HEK293 (cell line): Measurements from ENCODE around the gene GMDS.

Experiments used
- CTCF ChIA-PET: fragments of 350-600 bp; formaldehyde crosslinking; extraction: SDS; loops from one replicate; lab custom pipeline; 2021; ENCODE audit warnings: antibody characterized with exemption; lab: Yijun Ruan, JAX
- POLR2A ChIA-PET: fragments of 300-600 bp; formaldehyde crosslinking; extraction: SDS; loops from one replicate; lab custom pipeline; 2020; ENCODE audit warnings: antibody characterized with exemption, inconsistent platforms; lab: Yijun Ruan, JAX
- H3K27ac ChIP-seq: fragments of 200-500 bp; sonication (Bioruptor generic); 2 replicates; pipeline ENCODE4 v1.5.1; 2014; ENCODE audit warnings: low read depth, low read length, control low read depth, inconsistent platforms; ENCODE audit errors: extremely low read depth
- H3K36me3 ChIP-seq, 2 experiments: fragments of 200-500 bp in 1 of 2; sonication (Bioruptor generic) in 1 of 2; 1 replicate in 1 of 2; 2 replicates in 1 of 2; pipeline ENCODE4 v1.5.1; 2014 to 2017; ENCODE audit warnings: inconsistent platforms in 2 of 2, low read length in 2 of 2; ENCODE audit not compliant: control insufficient read depth in 2 of 2, insufficient read depth in 1 of 2
- H3K4me1 ChIP-seq: fragments of 200-500 bp; sonication (Bioruptor generic); 2 replicates; pipeline ENCODE4 v1.5.1; 2014; ENCODE audit warnings: mild to moderate bottlenecking, low read length, inconsistent platforms; ENCODE audit not compliant: control insufficient read depth, insufficient read depth
- H3K4me3 ChIP-seq: 2 replicates; pipeline ENCODE4 v1.5.1; 2011; ENCODE audit warnings: low read depth, mild to moderate bottlenecking, control low read depth, low read length, moderate library complexity
- H3K9me3 ChIP-seq: fragments of 200-500 bp; sonication (Bioruptor generic); 2 replicates; pipeline ENCODE4 v1.5.1; 2014; ENCODE audit warnings: low read depth, low read length, inconsistent platforms; ENCODE audit not compliant: control insufficient read depth, insufficient read depth
- BCL11A ChIP-seq: fragments of 450-650 bp; formaldehyde crosslinking; IDR thresholded peaks from 2 replicates; pipeline ENCODE4 v1.5.1; 2016; ENCODE audit warnings: low read depth, missing biosample characterization, missing genetic modification characterization
- FEZF1 ChIP-seq: fragments of 450-650 bp; formaldehyde crosslinking; IDR thresholded peaks from 2 replicates; pipeline ENCODE4 v1.5.1; 2016; ENCODE audit warnings: missing biosample characterization, missing genetic modification characterization
- GLI4 ChIP-seq: fragments of 450-650 bp; formaldehyde crosslinking; IDR thresholded peaks from 2 replicates; pipeline ENCODE4 v1.5.1; 2016; ENCODE audit warnings: missing biosample characterization, missing genetic modification characterization
- GLIS1 ChIP-seq: fragments of 450-650 bp; formaldehyde crosslinking; IDR thresholded peaks from 2 replicates; pipeline ENCODE4 v1.5.1; 2016; ENCODE audit warnings: missing biosample characterization, missing genetic modification characterization
- IKZF3 ChIP-seq: fragments of 450-650 bp; IDR thresholded peaks from 2 replicates; pipeline ENCODE4 v1.5.0; 2018; ENCODE audit warnings: missing biosample characterization, mild to moderate bottlenecking, missing genetic modification characterization, moderate library complexity
- MZF1 ChIP-seq: fragments of 450-650 bp; formaldehyde crosslinking; IDR thresholded peaks from 2 replicates; pipeline ENCODE4 v1.5.1; 2017; ENCODE audit warnings: missing biosample characterization, missing genetic modification characterization, borderline replicate concordance
- OSR2 ChIP-seq: fragments of 450-650 bp; formaldehyde crosslinking; IDR thresholded peaks from 2 replicates; pipeline ENCODE4 v1.5.1; 2016; ENCODE audit warnings: missing biosample characterization, missing genetic modification characterization
- SCRT2 ChIP-seq: fragments of 450-650 bp; formaldehyde crosslinking; IDR thresholded peaks from 2 replicates; pipeline ENCODE4 v1.5.1; 2016; ENCODE audit warnings: missing biosample characterization, missing genetic modification characterization
- SETDB1 ChIP-seq: IDR thresholded peaks from one replicate; pipeline ENCODE4 v1.6.1; 2017; ENCODE audit warnings: mild to moderate bottlenecking, low read length, moderate library complexity, mixed read lengths; ENCODE audit not compliant: insufficient read length
- SP3 ChIP-seq: fragments of 450-650 bp; formaldehyde crosslinking; IDR thresholded peaks from 2 replicates; pipeline ENCODE4 v1.5.1; 2016; ENCODE audit warnings: missing biosample characterization, missing genetic modification characterization
- SP7 ChIP-seq: fragments of 450-650 bp; formaldehyde crosslinking; IDR thresholded peaks from 2 replicates; pipeline ENCODE4 v1.5.1; 2016; ENCODE audit warnings: missing biosample characterization, missing genetic modification characterization
- TRIM28 ChIP-seq: IDR thresholded peaks from 2 replicates; pipeline ENCODE4 v1.6.1; 2011; ENCODE audit warnings: low read length, control low read depth, borderline replicate concordance
- YY1 ChIP-seq: fragments of 450-650 bp; formaldehyde crosslinking; IDR thresholded peaks from 2 replicates; pipeline ENCODE4 v1.5.1; 2018; ENCODE audit warnings: missing biosample characterization, missing genetic modification characterization
- ZFP3 ChIP-seq: fragments of 450-650 bp; formaldehyde crosslinking; IDR thresholded peaks from 2 replicates; pipeline ENCODE4 v1.5.1; 2016; ENCODE audit warnings: low read depth, missing biosample characterization, missing genetic modification characterization
- ZIC2 ChIP-seq: fragments of 450-650 bp; formaldehyde crosslinking; IDR thresholded peaks from 2 replicates; pipeline ENCODE4 v1.5.1; 2016; ENCODE audit warnings: missing biosample characterization, missing genetic modification characterization
- ZNF10 ChIP-seq: fragments of 450-650 bp; formaldehyde crosslinking; IDR thresholded peaks from 2 replicates; pipeline ENCODE4 v1.5.1; 2017; ENCODE audit warnings: missing biosample characterization, missing genetic modification characterization
- ZNF2 ChIP-seq: fragments of 450-650 bp; formaldehyde crosslinking; IDR thresholded peaks from 2 replicates; pipeline ENCODE4 v1.5.1; 2016; ENCODE audit warnings: missing biosample characterization, missing genetic modification characterization
- ZNF24 ChIP-seq: fragments of 450-650 bp; formaldehyde crosslinking; IDR thresholded peaks from 2 replicates; pipeline ENCODE4 v1.5.1; 2016; ENCODE audit warnings: missing biosample characterization, missing genetic modification characterization
- ZNF366 ChIP-seq: fragments of 450-650 bp; formaldehyde crosslinking; conservative IDR thresholded peaks from 2 replicates; pipeline ENCODE4 v1.5.1; 2016; ENCODE audit warnings: missing biosample characterization, missing genetic modification characterization
- ZNF394 ChIP-seq: fragments of 450-650 bp; formaldehyde crosslinking; IDR thresholded peaks from 2 replicates; pipeline ENCODE4 v1.5.1; 2016; ENCODE audit warnings: missing biosample characterization, missing genetic modification characterization, mild to moderate bottlenecking, moderate library complexity, borderline replicate concordance
- ZNF600 ChIP-seq: fragments of 450-650 bp; formaldehyde crosslinking; IDR thresholded peaks from 2 replicates; pipeline ENCODE4 v1.5.1; 2016; ENCODE audit warnings: missing biosample characterization, missing genetic modification characterization
- ZNF664 ChIP-seq: fragments of 450-650 bp; formaldehyde crosslinking; IDR thresholded peaks from 2 replicates; pipeline ENCODE4 v1.5.1; 2016; ENCODE audit warnings: missing biosample characterization, missing genetic modification characterization
- ZNF843 ChIP-seq: fragments of 450-650 bp; formaldehyde crosslinking; IDR thresholded peaks from 2 replicates; pipeline ENCODE4 v1.5.1; 2016; ENCODE audit warnings: missing biosample characterization, missing genetic modification characterization
- TF ChIP-seq, protein P1 (sequence below): fragments of 450-650 bp; formaldehyde crosslinking; IDR thresholded peaks from 2 replicates; pipeline ENCODE4 v1.5.1; 2016; ENCODE audit warnings: missing biosample characterization, missing genetic modification characterization
- TF ChIP-seq, protein P2 (sequence below): fragments of 450-650 bp; IDR thresholded peaks from 2 replicates; pipeline ENCODE4 v1.5.1; 2018; ENCODE audit warnings: missing biosample characterization, mild to moderate bottlenecking, missing genetic modification characterization
- TF ChIP-seq, protein P3 (sequence below): fragments of 450-650 bp; formaldehyde crosslinking; IDR thresholded peaks from 2 replicates; pipeline ENCODE4 v1.5.1; 2017; ENCODE audit warnings: missing biosample characterization, missing genetic modification characterization
- TF ChIP-seq, protein P4 (sequence below): fragments of 450-650 bp; formaldehyde crosslinking; IDR thresholded peaks from 2 replicates; pipeline ENCODE4 v1.5.1; 2016; ENCODE audit warnings: missing biosample characterization, missing genetic modification characterization
- TF ChIP-seq, protein P5 (sequence below): fragments of 450-650 bp; formaldehyde crosslinking; IDR thresholded peaks from 2 replicates; pipeline ENCODE4 v1.5.1; 2016; ENCODE audit warnings: missing biosample characterization, missing genetic modification characterization

The GMDS gene

DNA sequence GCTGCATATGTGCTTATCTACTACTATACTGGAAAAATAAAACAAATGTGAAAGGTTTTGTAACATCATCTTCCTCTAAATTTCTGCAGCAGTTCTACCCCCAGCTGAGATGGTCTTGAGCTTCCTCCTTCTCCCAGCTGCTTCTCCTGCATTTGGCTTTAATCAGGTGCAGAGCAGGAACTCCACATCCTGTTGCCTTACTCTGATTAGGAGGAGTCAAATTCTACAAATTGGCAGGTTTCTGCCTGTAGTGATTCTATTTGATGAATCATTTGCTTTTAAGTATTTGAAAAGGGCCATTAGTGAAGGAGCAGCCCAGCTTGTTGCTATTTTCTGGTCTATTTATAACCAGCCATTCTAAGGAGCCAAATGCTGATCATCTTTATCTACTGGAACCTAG is 224.5 kb downstream of the GMDS start:
- H3K9me3 ChIP-seq: no peaks in the 10 kb centered on the region
- peaks cover 19% of the 10 kb centered on the region for H3K4me1 ChIP-seq
- POLR2A ChIA-PET: interaction anchor here (1.0 kb wide), 1 partner anchor 410 kb away, joined by 3 read pairs; no protein-coding TSS in a partner anchor
- H3K36me3 ChIP-seq: no peaks in the 10 kb centered on the region
- peak overlapping the region; percentile 27 for H3K27ac ChIP-seq
- CTCF ChIA-PET: no interaction called here
- H3K4me3 ChIP-seq: no peak overlapping the region
- TF ChIP-seq GLIS1 (peak; percentile 76), SCRT2 (peak; percentile 90), ZNF394 (tag by site-specific recombination) (peak; percentile 90; the same call in 1 of the 2 replicates), ZNF664 (tag by site-specific recombination) (no peak), TRIM28 (peak; percentile 21; the same call in 1 of the 2 replicates), ZNF366 (tag by site-specific recombination) (peak; percentile 45; the same call in 1 of the 2 replicates), ZFP3 (tag by site-specific recombination) (no peak), ZNF600 (tag by site-specific recombination) (peak; percentile 79), SP3 (no peak), SP7 (tag by site-specific recombination) (peak; percentile 88), SETDB1 (no peak), BCL11A (tag by site-specific recombination) (no peak), FEZF1 (tag by site-specific recombination) (peak; percentile 70), YY1 (tag by site-specific recombination) (no peak), GLI4 (tag by site-specific recombination) (no peak), ZNF10 (tag by site-specific recombination) (peak; percentile 99), ZNF24 (tag by site-specific recombination) (0 out of 2 replicates have a peak, but pooled peaks have one; percentile 21), IKZF3 (tag by site-specific recombination) (peak; percentile 45; the same call in 1 of the 2 replicates), MZF1 (tag by site-specific recombination) (no peak), ZNF2 (0 out of 2 replicates have a peak, but pooled peaks have one; percentile 21), ZIC2 (tag by site-specific recombination) (0 out of 2 replicates have a peak, but pooled peaks have one; percentile 8), ZNF843 (tag by site-specific recombination) (0 out of 2 replicates have a peak, but pooled peaks have one; percentile 16), OSR2 (tag by site-specific recombination) (peak; percentile 16; the same call in 1 of the 2 replicates)
- TF ChIP-seq, protein P1, sequence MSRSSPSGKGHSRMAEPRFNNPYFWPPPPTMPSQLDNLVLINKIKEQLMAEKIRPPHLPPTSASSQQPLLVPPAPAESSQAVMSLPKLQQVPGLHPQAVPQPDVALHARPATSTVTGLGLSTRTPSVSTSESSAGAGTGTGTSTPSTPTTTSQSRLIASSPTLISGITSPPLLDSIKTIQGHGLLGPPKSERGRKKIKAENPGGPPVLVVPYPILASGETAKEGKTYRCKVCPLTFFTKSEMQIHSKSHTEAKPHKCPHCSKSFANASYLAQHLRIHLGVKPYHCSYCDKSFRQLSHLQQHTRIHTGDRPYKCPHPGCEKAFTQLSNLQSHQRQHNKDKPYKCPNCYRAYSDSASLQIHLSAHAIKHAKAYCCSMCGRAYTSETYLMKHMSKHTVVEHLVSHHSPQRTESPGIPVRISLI (tag by site-specific recombination): no peak
- TF ChIP-seq, protein P2, sequence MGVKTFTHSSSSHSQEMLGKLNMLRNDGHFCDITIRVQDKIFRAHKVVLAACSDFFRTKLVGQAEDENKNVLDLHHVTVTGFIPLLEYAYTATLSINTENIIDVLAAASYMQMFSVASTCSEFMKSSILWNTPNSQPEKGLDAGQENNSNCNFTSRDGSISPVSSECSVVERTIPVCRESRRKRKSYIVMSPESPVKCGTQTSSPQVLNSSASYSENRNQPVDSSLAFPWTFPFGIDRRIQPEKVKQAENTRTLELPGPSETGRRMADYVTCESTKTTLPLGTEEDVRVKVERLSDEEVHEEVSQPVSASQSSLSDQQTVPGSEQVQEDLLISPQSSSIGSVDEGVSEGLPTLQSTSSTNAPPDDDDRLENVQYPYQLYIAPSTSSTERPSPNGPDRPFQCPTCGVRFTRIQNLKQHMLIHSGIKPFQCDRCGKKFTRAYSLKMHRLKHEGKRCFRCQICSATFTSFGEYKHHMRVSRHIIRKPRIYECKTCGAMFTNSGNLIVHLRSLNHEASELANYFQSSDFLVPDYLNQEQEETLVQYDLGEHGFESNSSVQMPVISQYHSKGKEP (tag by site-specific recombination): peak; percentile 42; the same call in 1 of the 2 replicates
- TF ChIP-seq, protein P3, sequence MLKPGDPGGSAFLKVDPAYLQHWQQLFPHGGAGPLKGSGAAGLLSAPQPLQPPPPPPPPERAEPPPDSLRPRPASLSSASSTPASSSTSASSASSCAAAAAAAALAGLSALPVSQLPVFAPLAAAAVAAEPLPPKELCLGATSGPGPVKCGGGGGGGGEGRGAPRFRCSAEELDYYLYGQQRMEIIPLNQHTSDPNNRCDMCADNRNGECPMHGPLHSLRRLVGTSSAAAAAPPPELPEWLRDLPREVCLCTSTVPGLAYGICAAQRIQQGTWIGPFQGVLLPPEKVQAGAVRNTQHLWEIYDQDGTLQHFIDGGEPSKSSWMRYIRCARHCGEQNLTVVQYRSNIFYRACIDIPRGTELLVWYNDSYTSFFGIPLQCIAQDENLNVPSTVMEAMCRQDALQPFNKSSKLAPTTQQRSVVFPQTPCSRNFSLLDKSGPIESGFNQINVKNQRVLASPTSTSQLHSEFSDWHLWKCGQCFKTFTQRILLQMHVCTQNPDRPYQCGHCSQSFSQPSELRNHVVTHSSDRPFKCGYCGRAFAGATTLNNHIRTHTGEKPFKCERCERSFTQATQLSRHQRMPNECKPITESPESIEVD: no peak
- TF ChIP-seq, protein P4, sequence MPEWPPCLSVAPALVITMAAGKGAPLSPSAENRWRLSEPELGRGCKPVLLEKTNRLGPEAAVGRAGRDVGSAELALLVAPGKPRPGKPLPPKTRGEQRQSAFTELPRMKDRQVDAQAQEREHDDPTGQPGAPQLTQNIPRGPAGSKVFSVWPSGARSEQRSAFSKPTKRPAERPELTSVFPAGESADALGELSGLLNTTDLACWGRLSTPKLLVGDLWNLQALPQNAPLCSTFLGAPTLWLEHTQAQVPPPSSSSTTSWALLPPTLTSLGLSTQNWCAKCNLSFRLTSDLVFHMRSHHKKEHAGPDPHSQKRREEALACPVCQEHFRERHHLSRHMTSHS (tag by site-specific recombination): no peak
- TF ChIP-seq, protein P5, sequence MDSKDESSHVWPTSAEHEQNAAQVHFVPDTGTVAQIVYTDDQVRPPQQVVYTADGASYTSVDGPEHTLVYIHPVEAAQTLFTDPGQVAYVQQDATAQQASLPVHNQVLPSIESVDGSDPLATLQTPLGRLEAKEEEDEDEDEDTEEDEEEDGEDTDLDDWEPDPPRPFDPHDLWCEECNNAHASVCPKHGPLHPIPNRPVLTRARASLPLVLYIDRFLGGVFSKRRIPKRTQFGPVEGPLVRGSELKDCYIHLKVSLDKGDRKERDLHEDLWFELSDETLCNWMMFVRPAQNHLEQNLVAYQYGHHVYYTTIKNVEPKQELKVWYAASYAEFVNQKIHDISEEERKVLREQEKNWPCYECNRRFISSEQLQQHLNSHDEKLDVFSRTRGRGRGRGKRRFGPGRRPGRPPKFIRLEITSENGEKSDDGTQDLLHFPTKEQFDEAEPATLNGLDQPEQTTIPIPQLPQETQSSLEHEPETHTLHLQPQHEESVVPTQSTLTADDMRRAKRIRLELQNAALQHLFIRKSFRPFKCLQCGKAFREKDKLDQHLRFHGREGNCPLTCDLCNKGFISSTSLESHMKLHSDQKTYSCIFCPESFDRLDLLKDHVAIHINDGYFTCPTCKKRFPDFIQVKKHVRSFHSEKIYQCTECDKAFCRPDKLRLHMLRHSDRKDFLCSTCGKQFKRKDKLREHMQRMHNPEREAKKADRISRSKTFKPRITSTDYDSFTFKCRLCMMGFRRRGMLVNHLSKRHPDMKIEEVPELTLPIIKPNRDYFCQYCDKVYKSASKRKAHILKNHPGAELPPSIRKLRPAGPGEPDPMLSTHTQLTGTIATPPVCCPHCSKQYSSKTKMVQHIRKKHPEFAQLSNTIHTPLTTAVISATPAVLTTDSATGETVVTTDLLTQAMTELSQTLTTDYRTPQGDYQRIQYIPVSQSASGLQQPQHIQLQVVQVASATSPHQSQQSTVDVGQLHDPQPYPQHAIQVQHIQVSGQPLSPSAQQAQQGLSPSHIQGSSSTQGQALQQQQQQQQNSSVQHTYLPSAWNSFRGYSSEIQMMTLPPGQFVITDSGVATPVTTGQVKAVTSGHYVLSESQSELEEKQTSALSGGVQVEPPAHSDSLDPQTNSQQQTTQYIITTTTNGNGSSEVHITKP (tag by site-specific recombination): no peak
